Hepatocyte (in vitro differentiated cells): ENCODE results near the gene MDH1. TPM values are rescaled to one million over a fixed set of nuclear protein-coding genes. Genes with fewer than 3 reads are reported as not detected.
"Not testable (repeated sequence)": the region's sequence is repeated elsewhere in the genome, so short reads cannot be mapped to it uniquely, and the experiment has no call there.

ENCODE experiments used
- DNase-seq: peaks from one replicate; pipeline ENCODE4 v3.0.0-alpha.2; 2016; ENCODE audit warnings: low spot score
- H2AFZ ChIP-seq: fragments of 200-600 bp; sonication (generic); 2 replicates; pipeline ENCODE4 v1.6.0; 2016; ENCODE audit warnings: antibody characterized with exemption, mild to moderate bottlenecking
- H3K27ac ChIP-seq: fragments of 200-600 bp; sonication (generic); 2 replicates; pipeline ENCODE4 v1.5.1; 2016; ENCODE audit warnings: mild to moderate bottlenecking
- H3K27me3 ChIP-seq: fragments of 200-600 bp; sonication (generic); 2 replicates; pipeline ENCODE4 v1.6.1; 2016
- H3K36me3 ChIP-seq: fragments of 200-600 bp; sonication (generic); replicated peaks from 2 replicates; pipeline ENCODE4 v1.5.1; 2016; ENCODE audit warnings: low read depth; ENCODE audit not compliant: insufficient read depth
- H3K4me1 ChIP-seq: fragments of 200-600 bp; sonication (generic); 2 replicates; pipeline ENCODE4 v1.5.1; 2016; ENCODE audit warnings: mild to moderate bottlenecking, moderate library complexity; ENCODE audit not compliant: insufficient read depth
- H3K4me2 ChIP-seq: fragments of 200-600 bp; sonication (generic); 2 replicates; pipeline ENCODE4 v1.6.0; 2016
- H3K4me3 ChIP-seq: fragments of 200-600 bp; sonication (generic); 2 replicates; pipeline ENCODE4 v1.5.1; 2016; ENCODE audit warnings: mild to moderate bottlenecking
- H3K79me2 ChIP-seq: fragments of 200-600 bp; sonication (generic); 2 replicates; pipeline ENCODE4 v1.6.0; 2017; ENCODE audit warnings: mild to moderate bottlenecking
- H3K9me2 ChIP-seq: fragments of 200-600 bp; sonication (generic); replicated peaks from 2 replicates; pipeline ENCODE4 v1.6.0; 2017; ENCODE audit warnings: mild to moderate bottlenecking; ENCODE audit not compliant: insufficient read depth
- H3K9me3 ChIP-seq: fragments of 200-600 bp; sonication (generic); 2 replicates; pipeline ENCODE4 v1.5.1; 2016; ENCODE audit warnings: low read depth, mild to moderate bottlenecking
- H4K20me1 ChIP-seq: fragments of 200-600 bp; sonication (generic); 2 replicates; pipeline ENCODE4 v1.6.0; 2016; ENCODE audit warnings: mild to moderate bottlenecking; ENCODE audit not compliant: insufficient read depth, poor library complexity, severe bottlenecking
- CTCF ChIP-seq: fragments of 200-600 bp; sonication (generic); IDR thresholded peaks from 2 replicates; pipeline ENCODE4 v1.5.1; 2016; ENCODE audit warnings: antibody characterized with exemption, mild to moderate bottlenecking; ENCODE audit not compliant: poor library complexity
- EZH2 ChIP-seq: fragments of 200-600 bp; sonication (generic); IDR thresholded peaks from 2 replicates; pipeline ENCODE4 v1.6.1; 2016; ENCODE audit warnings: antibody characterized with exemption, mild to moderate bottlenecking, borderline replicate concordance
- EZH2phosphoT487 ChIP-seq: fragments of 200-600 bp; sonication (generic); IDR thresholded peaks from one replicate; pipeline ENCODE4 v1.6.1; 2018; ENCODE audit warnings: antibody characterized with exemption, mild to moderate bottlenecking, low read depth, moderate library complexity; ENCODE audit not compliant: unreplicated experiment, severe bottlenecking
- WGBS: methylation state at CpG from one replicate; pipeline ENCODE4 v1.1.6; 2016; ENCODE audit warnings: low lambda C conversion rate; ENCODE audit errors: missing lambda C conversion rate; 5-methylcytosine and 5-hydroxymethylcytosine counted together
- polyA plus RNA-seq: library from polyadenylated mRNA; unstranded; fragments of >200 nt; fragmentation: Nextera tagmentation; extraction: Ambion mirVana; gene quantifications from 2 replicates; pipeline ENCODE4 v1.2.1, GENCODE V29; 2016
- total RNA-seq: library from RNA; depleted of rRNA; stranded (reverse); fragments of >200 nt; gene quantifications from 2 replicates; pipeline ENCODE4 v1.2.3, GENCODE V29; 2014

Gene MDH1
- total and polyA plus RNA-seq, 2 experiments from 2014 or later = 297 to 298 TPM

DNA sequence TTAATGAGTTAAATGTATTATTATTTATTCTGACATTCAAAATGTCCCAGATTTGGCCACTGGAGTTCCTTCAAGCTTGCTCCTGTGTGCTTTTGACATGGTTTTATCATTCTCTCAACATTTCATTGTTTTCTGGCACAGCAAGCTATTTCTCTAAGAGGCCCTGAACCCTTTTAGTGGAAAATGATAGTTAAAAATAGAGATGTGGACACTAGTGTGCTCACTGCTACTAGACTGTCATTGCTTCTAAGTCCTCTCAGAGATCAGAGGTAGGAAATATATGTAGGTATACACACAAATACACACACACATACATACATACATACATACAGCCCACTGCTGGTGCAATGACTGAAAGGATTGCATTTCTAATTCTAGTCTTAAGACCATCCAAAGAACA, 26.0 kb upstream of the MDH1 start:
- Histone ChIP-seq H3K79me2 (no peaks in the 10 kb centered on the region), H3K4me3 (no peak overlapping the region), H2AFZ (no peak overlapping the region), H3K9me3 (no peaks in the 10 kb centered on the region), H3K4me1 (no peaks in the 10 kb centered on the region), H3K4me2 (no peak overlapping the region), H3K27ac (no peak overlapping the region), H4K20me1 (no peaks in the 10 kb centered on the region), H3K9me2 (no peaks in the 10 kb centered on the region), H3K27me3 (no peaks in the 10 kb centered on the region), H3K36me3 (no peaks in the 10 kb centered on the region)
- TF ChIP-seq EZH2phosphoT487 (no peak), CTCF (no peak), EZH2 (no peak)
- no peak for DNase-seq

- Histone ChIP-seq H3K9me2 (no peaks in the 10 kb centered on the region), H3K9me3 (no peaks in the 10 kb centered on the region), H3K4me3 (no peak overlapping the region), H3K27me3 (no peaks in the 10 kb centered on the region), H3K79me2 (peaks cover 5% of the 10 kb centered on the region), H2AFZ (no peak overlapping the region), H3K4me2 (no peak overlapping the region), H3K4me1 (no peaks in the 10 kb centered on the region), H3K36me3 (no peaks in the 10 kb centered on the region), H3K27ac (no peak overlapping the region), H4K20me1 (no peaks in the 10 kb centered on the region)
- no peak for TF ChIP-seq EZH2
- no peak for TF ChIP-seq EZH2phosphoT487
- no peak for TF ChIP-seq CTCF
- no peak for DNase-seq
Observed at GRCh38 chr2:63569740-63570139, 19.0 kb upstream of the MDH1 start.

DNA sequence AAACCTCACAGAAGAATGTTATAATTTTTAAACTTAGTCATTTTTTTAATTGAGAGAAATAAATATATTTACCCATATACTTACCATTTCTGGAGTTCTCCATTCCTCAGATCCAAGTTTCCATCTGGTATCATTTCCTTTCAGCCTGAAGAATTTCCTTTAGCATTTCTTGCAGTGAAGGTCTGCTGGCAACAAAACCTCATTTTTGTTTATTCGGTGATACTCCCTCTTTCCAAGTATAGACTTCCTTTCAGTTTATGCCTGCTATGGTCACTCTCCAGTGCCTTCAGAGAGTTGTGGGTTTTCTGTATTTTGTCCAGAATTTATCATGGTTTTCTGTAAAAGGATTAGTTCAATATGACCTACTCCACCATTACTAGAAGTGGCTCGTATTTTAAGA, 17.5 kb upstream of the MDH1 start:
- no peak for TF ChIP-seq EZH2phosphoT487
- no peak for TF ChIP-seq EZH2
- no peak for TF ChIP-seq CTCF
- H2AFZ ChIP-seq = no peak overlapping the region
- no peaks in the 10 kb centered on the region for H4K20me1 ChIP-seq
- no peaks in the 10 kb centered on the region for H3K27me3 ChIP-seq
- no peaks in the 10 kb centered on the region for H3K9me2 ChIP-seq
- H3K4me2 ChIP-seq = no peak overlapping the region
- no peak for DNase-seq
- no peaks in the 10 kb centered on the region for H3K4me1 ChIP-seq
- H3K9me3 ChIP-seq = no peaks in the 10 kb centered on the region
- WGBS = 97% methylated on average over 2 of the region's 2 CpGs
- H3K4me3 ChIP-seq = no peak overlapping the region
- H3K36me3 ChIP-seq = no peaks in the 10 kb centered on the region
- no peak overlapping the region for H3K27ac ChIP-seq
- H3K79me2 ChIP-seq = peaks cover 5% of the 10 kb centered on the region

DNA sequence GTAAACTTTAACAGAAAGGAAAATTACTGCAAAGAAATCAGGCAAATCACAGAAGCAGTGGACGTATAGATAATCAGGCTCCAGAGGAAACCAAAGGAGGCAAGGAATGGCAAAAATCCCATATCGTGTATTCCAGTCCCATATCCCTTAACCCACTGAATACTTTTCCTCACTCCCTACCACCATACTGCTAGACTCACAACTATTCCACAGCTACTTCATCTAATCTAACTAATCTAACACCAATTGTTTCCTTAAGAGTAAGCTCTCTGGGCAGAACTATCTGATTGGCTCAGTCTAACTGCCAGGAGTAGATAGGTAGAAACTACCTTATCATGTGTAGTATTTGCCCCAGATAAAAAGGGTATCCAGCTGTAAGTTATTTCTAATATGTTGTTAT, 16.8 kb upstream of the MDH1 start:
- H3K36me3 ChIP-seq = no peaks in the 10 kb centered on the region
- H3K27ac ChIP-seq = no peak overlapping the region
- no peaks in the 10 kb centered on the region for H3K9me2 ChIP-seq
- H3K79me2 ChIP-seq = peaks cover 5% of the 10 kb centered on the region
- no peaks in the 10 kb centered on the region for H3K27me3 ChIP-seq
- H3K9me3 ChIP-seq = no peaks in the 10 kb centered on the region
- no peaks in the 10 kb centered on the region for H4K20me1 ChIP-seq
- TF ChIP-seq EZH2phosphoT487 (no peak), EZH2 (no peak), CTCF (no peak)
- H2AFZ ChIP-seq = no peak overlapping the region
- no peak for DNase-seq
- no peaks in the 10 kb centered on the region for H3K4me1 ChIP-seq
- H3K4me3 ChIP-seq = no peak overlapping the region
- H3K4me2 ChIP-seq = no peak overlapping the region
- WGBS = 92% methylated on average over 2 of the region's 2 CpGs

GRCh38 chr2:63573026-63573425, 15.7 kb upstream of the MDH1 start:
- H4K20me1 ChIP-seq, H3K36me3 ChIP-seq, H3K27me3 ChIP-seq, H3K9me2 ChIP-seq, H3K79me2 ChIP-seq, H3K4me1 ChIP-seq, H3K9me3 ChIP-seq, H3K4me3 ChIP-seq, DNase-seq, H3K4me2 ChIP-seq, H2AFZ ChIP-seq, H3K27ac ChIP-seq: not testable (repeated sequence)
- WGBS = 94% methylated on average over 3 of the region's 3 CpGs
